Prostate gland (tissue), 2 donors: ENCODE measurements around the gene SLC28A1.

ENCODE experiments used
- CTCF ChIP-seq, 4 experiments: fragments of 200-600 bp in 2 of 4; fragments of 450-650 bp in 2 of 4; sonication (generic) in 2 of 4; IDR thresholded peaks; 1 replicate in 3 of 4; 2 replicates in 1 of 4; pipeline ENCODE4 v1.5.1; 2016 to 2019; ENCODE audit warnings: antibody characterized with exemption in 4 of 4, mild to moderate bottlenecking in 2 of 4, moderate library complexity in 2 of 4
- POLR2A ChIP-seq: fragments of 450-650 bp; IDR thresholded peaks from one replicate; pipeline ENCODE4 v1.6.1; 2016; ENCODE audit warnings: antibody characterized with exemption, mild to moderate bottlenecking
- POLR2AphosphoS5 ChIP-seq: sonication (generic); formaldehyde crosslinking; IDR thresholded peaks from one replicate; pipeline ENCODE4 v1.6.1; 2017; ENCODE audit warnings: antibody characterized with exemption

GRCh38 chr15:84942456-84942855 is 58.0 kb downstream of the SLC28A1 start:
- TF ChIP-seq CTCF (IDR thresholded peaks at IDR 0.05) (no peak), POLR2AphosphoS5 (no peak), POLR2A (no peak)
